AG09319 (cell line): Measurements from ENCODE around the gene IL20RB.

ENCODE experiments used
- DNase-seq: peaks from one replicate; pipeline ENCODE4 v3.0.0-alpha.2; 2010; ENCODE audit warnings: low read depth; ENCODE audit errors: extremely low read depth
- TF ChIP-seq, protein P1 (sequence below): IDR thresholded peaks from 2 replicates; pipeline ENCODE4 v1.5.1; 2011; ENCODE audit warnings: low read depth, mild to moderate bottlenecking, inconsistent platforms, low read length, moderate library complexity

IL20RB gene

DNA sequence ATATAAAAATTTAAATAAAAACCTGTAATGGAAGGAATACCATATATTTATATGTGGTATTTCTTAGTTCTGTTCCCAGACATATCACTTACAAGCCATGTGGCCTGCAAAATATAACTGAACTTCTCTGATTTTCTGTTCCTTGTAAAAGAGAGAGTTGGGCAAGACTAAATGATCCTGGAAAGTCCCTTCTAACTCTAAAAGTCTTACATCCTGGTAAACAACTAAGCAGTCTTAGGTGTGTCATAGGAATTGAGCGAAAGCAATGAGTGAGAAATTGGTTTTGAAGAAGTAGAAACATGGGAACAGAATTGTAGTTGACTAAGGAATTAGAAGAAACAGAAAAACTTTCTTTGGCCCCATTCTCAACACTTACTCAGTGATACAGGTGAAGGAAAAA, 25.3 kb upstream of the IL20RB start:
- no peak for DNase-seq
- TF ChIP-seq, protein P1, sequence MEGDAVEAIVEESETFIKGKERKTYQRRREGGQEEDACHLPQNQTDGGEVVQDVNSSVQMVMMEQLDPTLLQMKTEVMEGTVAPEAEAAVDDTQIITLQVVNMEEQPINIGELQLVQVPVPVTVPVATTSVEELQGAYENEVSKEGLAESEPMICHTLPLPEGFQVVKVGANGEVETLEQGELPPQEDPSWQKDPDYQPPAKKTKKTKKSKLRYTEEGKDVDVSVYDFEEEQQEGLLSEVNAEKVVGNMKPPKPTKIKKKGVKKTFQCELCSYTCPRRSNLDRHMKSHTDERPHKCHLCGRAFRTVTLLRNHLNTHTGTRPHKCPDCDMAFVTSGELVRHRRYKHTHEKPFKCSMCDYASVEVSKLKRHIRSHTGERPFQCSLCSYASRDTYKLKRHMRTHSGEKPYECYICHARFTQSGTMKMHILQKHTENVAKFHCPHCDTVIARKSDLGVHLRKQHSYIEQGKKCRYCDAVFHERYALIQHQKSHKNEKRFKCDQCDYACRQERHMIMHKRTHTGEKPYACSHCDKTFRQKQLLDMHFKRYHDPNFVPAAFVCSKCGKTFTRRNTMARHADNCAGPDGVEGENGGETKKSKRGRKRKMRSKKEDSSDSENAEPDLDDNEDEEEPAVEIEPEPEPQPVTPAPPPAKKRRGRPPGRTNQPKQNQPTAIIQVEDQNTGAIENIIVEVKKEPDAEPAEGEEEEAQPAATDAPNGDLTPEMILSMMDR = no peak

DNA sequence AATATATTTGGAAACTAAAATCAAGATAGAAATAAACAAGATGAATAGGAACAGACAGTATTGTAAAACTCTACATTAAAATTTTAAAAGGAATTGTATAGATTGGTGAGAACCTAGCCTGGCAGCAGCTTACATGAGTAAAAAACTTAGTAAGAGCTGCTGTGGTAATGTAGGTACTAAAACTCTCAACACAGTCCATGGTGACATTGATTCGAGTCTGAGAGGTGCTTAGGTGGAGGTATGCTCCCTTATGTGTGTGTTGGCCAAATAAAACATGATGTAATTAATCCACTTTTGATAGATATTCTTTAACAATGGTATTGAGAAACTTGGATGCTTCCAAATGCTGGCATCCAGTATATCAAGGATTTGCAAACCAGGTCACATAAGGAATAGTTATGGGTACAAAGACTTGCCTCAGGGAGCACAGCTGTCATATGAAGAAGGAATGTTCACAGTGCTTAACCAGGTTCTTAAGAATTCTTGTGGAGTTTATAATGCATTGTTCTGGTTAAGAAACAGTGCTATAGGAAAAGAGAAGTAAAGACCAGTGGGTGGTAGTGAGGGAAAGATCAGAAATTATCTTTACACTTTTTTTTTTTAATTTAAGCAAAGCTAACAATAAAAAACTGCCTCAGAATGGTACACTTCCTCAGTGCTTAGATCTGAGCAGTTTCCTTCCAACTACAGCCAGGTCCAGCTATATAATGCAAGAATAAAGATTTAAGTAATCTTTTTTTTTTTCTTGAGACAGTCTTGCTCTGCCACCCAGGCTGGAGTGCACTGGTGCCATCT, 24.6 kb upstream of the IL20RB start:
- DNase-seq = no peak
- TF ChIP-seq, protein P1 = no peak

DNA sequence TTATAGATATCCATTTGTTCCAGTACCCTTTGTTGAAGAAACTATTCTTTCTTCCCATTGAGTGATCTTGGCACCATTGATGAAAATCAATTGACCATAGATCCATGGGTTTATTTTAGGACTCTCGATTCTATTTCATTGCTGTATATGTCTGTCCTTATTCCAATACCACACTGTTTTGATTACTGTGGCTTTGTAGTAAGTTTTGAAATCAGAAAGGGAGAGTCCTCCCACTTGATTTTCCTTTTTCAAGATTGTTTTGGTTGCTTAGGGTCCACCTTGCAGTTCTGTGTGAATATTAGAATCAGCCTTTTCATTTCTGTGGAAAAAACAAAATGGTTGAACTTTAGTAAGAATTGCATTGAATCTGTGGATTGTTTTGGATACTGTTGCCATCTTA, 20.6 kb upstream of the IL20RB start:
- TF ChIP-seq, protein P1 = no peak
- no peak for DNase-seq

DNA sequence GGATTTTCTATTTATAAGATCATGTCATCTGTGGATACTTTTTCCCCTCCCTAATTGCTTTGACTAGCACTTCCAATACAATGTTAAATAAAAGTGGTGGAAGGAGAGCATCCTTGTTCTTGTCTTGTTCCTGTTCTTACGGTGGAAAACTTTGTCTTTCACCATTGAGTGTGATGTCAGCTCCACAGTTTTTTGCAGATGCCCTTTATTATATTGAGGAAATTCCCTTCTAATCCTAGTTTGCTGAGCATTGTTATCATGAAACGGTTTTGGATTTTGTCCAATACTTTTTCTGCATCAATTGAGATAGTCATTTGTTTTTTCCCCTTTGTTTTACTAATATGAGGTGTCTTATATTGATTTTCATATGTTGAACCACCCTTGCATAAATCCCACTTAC, 19.9 kb upstream of the IL20RB start:
- TF ChIP-seq, protein P1 = no peak

DNA sequence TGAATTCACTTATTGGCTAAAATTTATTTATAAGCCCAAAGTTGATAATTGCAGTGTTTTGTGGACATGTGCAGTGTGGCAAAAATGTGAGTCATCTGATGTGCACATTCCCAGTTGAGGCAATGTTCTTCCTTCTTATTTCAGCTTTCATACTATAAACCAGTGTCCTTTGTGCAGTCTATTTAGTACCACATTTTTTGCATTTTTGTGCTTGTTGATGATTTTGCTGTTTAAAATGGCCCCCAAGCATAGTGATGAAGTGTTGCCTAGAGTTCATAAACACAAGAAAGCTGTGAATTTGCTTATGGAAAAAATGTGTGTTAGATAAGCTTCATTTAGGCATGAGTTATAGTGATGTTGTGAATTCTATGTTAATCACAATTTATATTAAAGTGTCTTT, 19.4 kb upstream of the IL20RB start:
- TF ChIP-seq, protein P1 = no peak
- no peak for DNase-seq

More for the DNA sequence above, 19.9 kb upstream of the IL20RB start:
- DNase-seq = no peak

DNA sequence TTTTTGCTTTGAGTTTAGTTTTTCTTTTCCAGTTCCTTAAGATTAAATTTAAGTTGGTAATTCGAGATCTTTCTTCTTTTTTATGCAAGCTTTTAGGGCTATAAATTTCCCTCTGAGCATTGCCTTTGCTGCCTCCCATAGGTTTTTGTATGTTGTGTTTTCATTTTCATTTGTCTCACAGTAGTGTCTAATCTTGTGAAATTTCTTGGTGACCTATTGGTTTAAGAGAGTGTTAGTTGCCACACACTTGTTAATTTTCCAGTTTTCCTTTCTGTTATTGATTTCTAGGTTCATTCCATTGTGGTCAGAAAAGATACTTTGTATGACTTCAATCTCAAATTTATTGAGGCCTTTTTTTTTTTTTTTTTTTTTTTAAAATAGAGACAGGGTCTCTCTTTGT, 18.3 kb upstream of the IL20RB start:
- TF ChIP-seq, protein P1 = no peak
- no peak for DNase-seq

DNA sequence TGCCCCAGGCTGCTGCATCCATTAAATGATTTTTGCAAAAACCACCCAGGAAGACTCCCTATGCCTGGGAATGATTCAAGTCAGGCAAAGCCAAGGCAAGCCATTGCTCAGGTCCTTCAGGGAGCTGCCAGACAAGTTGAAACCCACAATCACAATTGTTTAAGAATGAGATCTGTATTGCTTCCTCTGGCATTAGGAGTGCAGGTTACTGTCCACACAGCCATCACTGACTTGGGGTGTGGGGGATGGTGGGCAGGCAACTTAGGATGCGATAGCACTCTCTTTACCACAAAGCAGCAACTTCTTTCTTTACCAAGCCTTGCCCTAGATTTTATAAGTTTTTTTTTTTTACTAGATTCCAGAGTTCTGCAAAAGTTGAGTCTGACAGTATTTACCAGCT, 15.0 kb upstream of the IL20RB start:
- TF ChIP-seq, protein P1 = no peak
- no peak for DNase-seq
